Central memory CD8-positive, alpha-beta T cell (primary cell): ENCODE measurements around the gene ATXN7L1.

ENCODE experiments used
- ATAC-seq: fragments of 150-1000 bp; cut with Tn5 transposase; replicated peaks from 2 replicates; pipeline ENCODE4 v1.10.0; 2022; ENCODE audit warnings: mild to moderate bottlenecking, moderate FRiP score, moderate number of reproducible peaks; ENCODE audit not compliant: poor library complexity, severe bottlenecking; ENCODE audit errors: extremely low read depth
- DNase-seq, 2 donors: peaks; one replicate each; pipeline ENCODE4 v3.0.0; 2021; ENCODE audit warnings: low spot score in 2 of 2
- H3K27ac Mint-ChIP-seq: one replicate; pipeline ENCODE4 v1.8.0; 2022; ENCODE audit warnings: low read depth, mild to moderate bottlenecking, moderate library complexity, mixed read lengths
- H3K27me3 Mint-ChIP-seq: one replicate; pipeline ENCODE4 v1.8.0; 2022; ENCODE audit warnings: mixed read lengths
- H3K36me3 Mint-ChIP-seq: one replicate; pipeline ENCODE4 v1.8.0; 2022; ENCODE audit warnings: mild to moderate bottlenecking, moderate library complexity, mixed read lengths; ENCODE audit not compliant: insufficient read depth
- H3K4me1 Mint-ChIP-seq: one replicate; pipeline ENCODE4 v1.8.0; 2022; ENCODE audit warnings: mixed read lengths
- H3K4me3 Mint-ChIP-seq: one replicate; pipeline ENCODE4 v1.8.0; 2022; ENCODE audit warnings: mild to moderate bottlenecking, moderate library complexity, mixed read lengths
- H3K9me3 Mint-ChIP-seq: one replicate; pipeline ENCODE4 v1.8.0; 2022; ENCODE audit warnings: mixed read lengths

ATXN7L1 gene

DNA sequence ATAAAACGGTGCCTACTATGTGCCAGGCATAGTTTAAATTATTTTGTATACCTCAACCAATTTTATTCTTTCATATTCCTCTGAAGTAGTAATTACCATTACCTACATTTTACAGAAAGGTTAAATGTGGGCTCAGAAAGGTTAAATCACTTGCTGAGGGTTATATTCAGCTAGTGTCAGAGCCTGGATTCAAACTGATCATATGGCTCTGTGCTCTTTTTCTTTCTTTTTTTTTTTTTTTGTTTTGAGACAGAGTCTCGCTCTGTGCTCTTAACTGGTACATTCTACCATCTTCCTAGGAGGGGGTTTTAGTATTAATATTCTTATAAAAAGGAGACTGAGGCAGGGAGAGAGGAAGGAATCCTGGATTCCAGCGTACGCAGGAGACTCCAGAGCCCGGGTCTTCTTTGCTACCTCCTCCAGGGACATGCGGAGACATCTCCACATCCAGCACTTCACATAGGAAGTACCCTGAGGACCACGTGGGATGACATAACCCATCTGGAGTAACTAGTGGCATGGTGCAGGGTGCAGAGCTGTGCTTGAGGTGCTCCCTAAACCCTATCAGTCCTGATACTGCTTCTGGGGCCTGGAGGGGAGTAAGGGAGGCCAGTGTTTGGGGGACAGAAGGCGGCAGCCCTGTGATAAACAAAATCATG lies 29.6 kb upstream of the ATXN7L1 start:
- Mint-ChIP-seq H3K9me3 (peaks cover 5% of the 10 kb centered on the region), H3K4me3 (no peak overlapping the region), H3K4me1 (peaks cover 13% of the 10 kb centered on the region), H3K36me3 (peaks cover 3% of the 10 kb centered on the region), H3K27me3 (no peaks in the 10 kb centered on the region), H3K27ac (no peak overlapping the region)
- ATAC-seq (no peak), DNase-seq (no peak)

DNA sequence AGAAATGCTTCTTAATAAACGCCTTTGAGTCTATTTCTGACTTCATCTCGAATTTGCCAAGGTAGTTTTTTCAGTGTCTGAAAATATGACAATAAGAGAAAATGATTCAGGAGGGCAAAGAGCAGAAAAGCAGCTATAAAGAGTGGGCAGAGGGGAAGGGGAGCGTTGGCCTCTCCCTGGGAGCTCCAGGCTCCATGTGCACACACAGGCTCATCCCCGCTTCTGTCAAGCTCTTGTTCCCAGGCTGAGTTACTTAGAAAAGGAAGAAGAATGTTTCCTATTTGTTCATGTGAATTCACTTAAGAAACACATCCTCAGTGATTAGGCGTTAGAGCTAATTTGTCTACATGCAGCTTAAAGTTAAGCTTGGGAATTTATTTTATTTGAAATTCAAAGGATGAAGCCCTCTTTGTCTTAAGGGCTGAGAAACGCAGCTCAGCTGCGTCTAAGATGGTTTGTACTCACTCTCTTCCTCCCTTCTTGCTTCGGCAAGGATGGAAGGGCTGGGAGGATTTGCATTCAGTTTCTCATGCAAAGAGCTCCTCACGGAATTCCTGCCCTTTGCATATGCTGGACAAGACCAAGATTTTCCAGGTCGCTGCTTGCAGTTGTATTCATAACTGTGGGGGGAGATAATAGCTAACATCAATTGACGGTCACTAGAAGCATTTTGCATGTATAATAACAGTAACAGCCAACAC lies 29.0 kb upstream of the ATXN7L1 start:
- DNase-seq, result no peak
- Mint-ChIP-seq H3K4me3 (no peak overlapping the region), H3K27ac (no peak overlapping the region), H3K27me3 (no peaks in the 10 kb centered on the region), H3K9me3 (peaks cover 5% of the 10 kb centered on the region), H3K4me1 (peaks cover 13% of the 10 kb centered on the region), H3K36me3 (peaks cover 3% of the 10 kb centered on the region)
- ATAC-seq, result no peak

DNA sequence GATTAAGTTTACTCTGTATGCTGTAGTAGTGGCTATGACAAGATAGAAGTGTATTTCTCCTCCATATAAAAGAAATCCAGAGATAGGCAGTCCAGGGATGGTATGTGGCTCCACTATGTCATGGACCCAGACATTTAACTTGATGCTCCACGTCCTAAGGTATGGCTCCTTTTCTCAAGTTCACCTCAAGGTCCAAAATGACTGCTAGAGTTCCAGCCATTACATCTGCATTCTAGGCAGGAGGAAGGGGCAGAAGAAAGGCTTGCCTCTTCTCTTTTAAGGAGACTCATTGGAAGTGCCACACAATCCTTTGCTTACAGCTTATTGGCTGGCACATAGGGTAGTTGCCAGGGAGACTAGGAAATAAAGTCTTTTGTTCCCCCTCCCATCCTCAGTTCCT lies 27.7 kb upstream of the ATXN7L1 start:
- Mint-ChIP-seq H3K4me3 (no peak overlapping the region), H3K4me1 (peaks cover 4% of the 10 kb centered on the region), H3K27ac (no peak overlapping the region), H3K27me3 (no peaks in the 10 kb centered on the region), H3K9me3 (no peaks in the 10 kb centered on the region), H3K36me3 (no peaks in the 10 kb centered on the region)
- ATAC-seq (no peak), DNase-seq (no peak)

DNA sequence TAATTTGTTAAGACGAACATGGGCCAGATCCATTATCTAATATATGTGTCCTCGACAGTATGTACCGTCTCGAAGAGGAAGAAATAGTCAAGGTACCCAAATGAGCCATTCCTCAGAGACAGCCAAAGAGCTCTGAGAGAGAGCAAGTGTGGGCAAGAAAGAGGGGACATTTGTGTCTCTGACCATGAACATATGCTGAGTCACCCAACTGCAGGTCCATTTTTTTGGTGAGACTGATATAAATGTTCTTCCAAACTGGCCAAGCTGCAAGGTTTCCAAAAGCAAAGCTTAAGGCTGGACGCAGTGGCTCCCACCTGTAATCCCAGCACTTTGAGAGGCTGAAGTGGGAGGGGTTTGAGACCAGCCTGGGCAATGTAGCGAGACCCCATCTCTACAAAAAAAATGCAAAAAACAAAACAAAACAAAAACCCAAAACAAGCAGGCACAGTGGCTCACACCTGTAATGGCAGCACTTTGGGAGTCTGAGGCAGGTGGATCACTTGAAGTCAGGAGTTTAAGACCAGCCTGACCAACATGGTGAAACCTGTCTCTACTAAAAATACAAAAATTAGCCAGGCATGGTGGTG lies 26.0 kb upstream of the ATXN7L1 start:
- Mint-ChIP-seq H3K9me3 (no peaks in the 10 kb centered on the region), H3K27me3 (no peaks in the 10 kb centered on the region), H3K4me3 (no peak overlapping the region), H3K36me3 (no peaks in the 10 kb centered on the region), H3K4me1 (peaks cover 10% of the 10 kb centered on the region), H3K27ac (no peak overlapping the region)
- no peak for DNase-seq
- no peak for ATAC-seq

DNA sequence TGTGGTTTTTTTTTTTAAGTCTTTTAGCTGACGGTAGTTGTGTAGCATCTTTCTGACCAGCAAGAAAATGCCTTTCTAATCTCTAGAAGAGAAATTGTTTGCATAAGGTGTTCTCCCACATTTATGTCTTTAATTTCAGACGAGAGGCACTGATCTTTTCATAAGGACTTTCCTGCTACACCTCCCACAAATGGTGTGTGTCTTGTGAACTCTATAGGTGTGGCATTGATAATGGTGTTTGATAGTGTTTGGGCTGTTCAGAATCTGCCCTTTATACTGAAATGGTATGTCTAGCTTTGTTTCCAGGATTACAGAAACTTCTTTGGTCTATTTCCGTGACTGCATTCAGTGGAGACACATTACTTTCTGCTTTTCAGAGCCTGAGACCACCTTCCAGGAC lies 21.6 kb upstream of the ATXN7L1 start:
- no peak for ATAC-seq
- no peaks in the 10 kb centered on the region for H3K9me3 Mint-ChIP-seq
- H3K27ac Mint-ChIP-seq, result no peak overlapping the region
- H3K36me3 Mint-ChIP-seq, result peaks cover 2% of the 10 kb centered on the region
- H3K27me3 Mint-ChIP-seq, result no peaks in the 10 kb centered on the region
- peaks cover 37% of the 10 kb centered on the region for H3K4me1 Mint-ChIP-seq
- H3K4me3 Mint-ChIP-seq, result no peak overlapping the region
- no peak for DNase-seq

DNA sequence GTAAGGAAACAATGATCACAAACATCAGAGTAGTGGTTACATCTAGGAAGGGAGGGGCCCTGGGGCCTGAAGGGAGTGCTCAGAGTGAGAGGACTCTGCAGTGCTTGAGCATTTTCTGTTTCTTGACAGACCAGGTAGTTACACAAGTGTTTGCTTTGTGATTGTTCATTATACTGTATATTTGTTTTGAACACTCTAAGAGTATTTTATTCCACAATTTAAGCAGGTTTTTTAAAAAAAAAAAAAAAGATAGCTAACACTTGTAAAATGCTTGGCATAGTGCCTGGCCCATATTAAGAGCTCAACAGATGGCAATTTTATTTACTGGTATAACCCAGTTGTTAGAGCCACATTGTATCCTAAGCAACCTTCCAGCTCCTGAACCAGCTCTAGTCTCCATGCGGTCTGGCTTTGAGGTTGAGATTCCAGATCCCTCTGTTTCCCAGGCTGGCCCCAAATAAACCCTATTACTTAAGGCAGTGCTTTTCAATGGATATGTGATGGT lies 20.1 kb upstream of the ATXN7L1 start:
- H3K27ac Mint-ChIP-seq, result no peak overlapping the region

DNA sequence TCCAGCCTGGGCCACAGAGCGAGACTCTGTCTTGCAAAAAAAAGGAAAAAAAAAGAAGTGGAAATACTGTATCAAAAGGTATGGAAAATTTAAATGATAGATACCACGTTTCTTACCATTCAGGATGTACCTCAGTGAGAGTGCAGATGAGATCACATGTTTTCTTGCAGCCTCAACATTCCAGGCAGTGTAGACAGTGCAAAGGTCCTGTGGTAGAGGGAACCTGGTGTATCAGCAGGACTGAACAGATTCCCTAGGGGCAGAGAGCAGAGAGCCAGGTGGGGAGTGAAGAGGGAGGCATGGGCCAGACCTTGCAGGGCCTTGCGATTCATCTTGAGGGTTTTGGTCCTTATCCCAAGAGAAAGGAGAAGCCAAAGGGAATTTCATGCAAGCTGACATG lies 17.7 kb upstream of the ATXN7L1 start:
- H3K4me3 Mint-ChIP-seq, result no peak overlapping the region
- H3K27me3 Mint-ChIP-seq, result no peaks in the 10 kb centered on the region
- H3K4me1 Mint-ChIP-seq, result peaks cover 65% of the 10 kb centered on the region
- no peak overlapping the region for H3K27ac Mint-ChIP-seq
- DNase-seq, result no peak
- H3K36me3 Mint-ChIP-seq, result peaks cover 2% of the 10 kb centered on the region
- ATAC-seq, result no peak
- no peaks in the 10 kb centered on the region for H3K9me3 Mint-ChIP-seq

More for the DNA sequence above, 20.1 kb upstream of the ATXN7L1 start:
- ATAC-seq (peak; percentile 49), DNase-seq (no peak)
- Mint-ChIP-seq H3K36me3 (peaks cover 2% of the 10 kb centered on the region), H3K4me1 (peaks cover 48% of the 10 kb centered on the region), H3K27me3 (no peaks in the 10 kb centered on the region), H3K9me3 (no peaks in the 10 kb centered on the region), H3K4me3 (no peak overlapping the region)

DNA sequence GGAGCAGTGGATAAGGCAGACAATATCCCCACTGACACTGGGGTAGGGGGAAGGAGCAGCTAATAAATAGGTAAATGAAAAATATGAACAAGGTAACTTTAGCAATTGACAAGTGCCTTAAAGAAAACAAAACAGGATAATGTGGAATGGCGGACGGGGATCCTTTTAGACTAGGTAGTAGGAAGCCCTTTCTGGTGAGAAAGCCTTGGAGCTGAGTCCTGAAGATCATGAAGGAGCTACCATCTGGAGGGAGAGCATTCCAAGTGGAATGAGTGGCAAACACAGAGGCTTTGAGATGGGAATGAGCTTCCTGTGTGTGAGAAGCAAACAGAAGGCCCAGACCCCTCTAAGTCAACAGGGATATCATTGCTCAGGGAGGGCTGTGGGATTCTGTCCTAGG lies 16.0 kb upstream of the ATXN7L1 start:
- Mint-ChIP-seq H3K36me3 (peaks cover 2% of the 10 kb centered on the region), H3K9me3 (no peaks in the 10 kb centered on the region), H3K27me3 (no peaks in the 10 kb centered on the region), H3K27ac (no peak overlapping the region), H3K4me1 (peaks cover 59% of the 10 kb centered on the region), H3K4me3 (no peak overlapping the region)
- DNase-seq (no peak), ATAC-seq (no peak)

DNA sequence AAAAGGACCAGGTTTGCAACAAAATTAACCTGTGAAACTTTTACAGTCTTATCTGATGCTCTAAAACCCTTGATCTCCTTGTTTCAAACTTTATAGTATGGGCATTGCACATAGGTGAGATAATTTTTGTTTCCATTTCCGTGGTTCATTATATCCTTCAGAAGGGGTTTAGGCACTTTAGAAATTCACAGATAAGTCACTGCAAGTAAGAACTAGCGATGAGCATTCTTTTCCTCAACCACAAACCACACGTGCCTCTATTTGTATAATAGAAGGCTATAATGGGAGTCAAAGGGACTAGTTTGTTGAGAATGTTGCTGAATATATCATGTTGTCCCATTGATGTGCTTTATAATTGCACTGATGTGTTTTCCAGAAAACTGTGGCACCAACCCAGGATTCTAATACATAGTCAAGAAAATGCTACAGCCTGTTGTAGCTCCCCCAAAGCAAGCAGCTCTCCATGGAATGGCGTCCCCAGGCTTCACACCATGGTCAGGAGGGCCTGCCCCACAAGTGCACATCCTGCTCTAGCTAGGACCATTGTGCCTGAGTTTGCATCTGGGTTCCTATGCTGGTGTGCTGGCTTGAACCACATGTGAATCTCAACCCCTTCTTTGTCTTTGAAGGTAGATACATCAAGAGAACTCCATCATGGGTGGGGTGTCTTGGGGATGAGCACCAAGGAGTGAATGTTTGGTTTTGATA lies 14.0 kb upstream of the ATXN7L1 start:
- peak; percentile 62 for ATAC-seq
- Mint-ChIP-seq H3K36me3 (peaks cover 2% of the 10 kb centered on the region), H3K4me1 (peaks cover 60% of the 10 kb centered on the region), H3K27me3 (no peaks in the 10 kb centered on the region), H3K9me3 (no peaks in the 10 kb centered on the region), H3K4me3 (peak overlapping the region; percentile 23), H3K27ac (peak overlapping the region; percentile 24)
- no peak for DNase-seq

DNA sequence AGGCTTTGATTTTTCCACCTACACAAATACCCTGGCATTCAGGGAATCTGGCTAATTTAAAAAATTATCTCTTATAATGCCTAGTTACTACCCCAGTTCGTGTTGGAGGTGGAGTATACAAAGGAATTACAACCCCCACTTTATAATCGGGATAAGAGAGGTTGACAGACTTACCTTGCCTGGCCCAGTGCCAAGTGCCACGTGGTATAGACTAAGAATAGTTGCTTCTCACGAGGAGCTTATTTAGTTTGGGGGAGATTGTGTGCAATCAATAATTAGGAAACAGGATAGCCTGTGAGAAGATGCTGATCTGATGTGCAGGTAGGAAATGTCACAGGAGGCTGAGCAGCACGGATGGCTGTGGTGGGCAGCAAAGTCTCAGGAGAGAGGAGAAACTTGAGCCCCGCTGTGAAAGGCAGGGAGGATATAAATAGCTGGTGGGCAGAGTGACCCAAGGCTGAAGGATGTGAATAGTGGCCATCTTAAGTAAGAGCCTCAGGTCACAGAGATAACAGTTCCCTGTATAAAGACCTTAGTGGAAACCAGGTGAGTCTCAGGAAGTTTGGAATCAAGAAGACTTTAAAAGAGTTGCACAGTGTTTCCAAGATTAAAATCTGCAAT lies 11.3 kb upstream of the ATXN7L1 start:
- Mint-ChIP-seq H3K9me3 (no peaks in the 10 kb centered on the region), H3K27me3 (no peaks in the 10 kb centered on the region), H3K4me1 (peaks cover 60% of the 10 kb centered on the region), H3K27ac (no peak overlapping the region), H3K4me3 (no peak overlapping the region), H3K36me3 (peaks cover 1% of the 10 kb centered on the region)
- DNase-seq (no peak), ATAC-seq (no peak)

DNA sequence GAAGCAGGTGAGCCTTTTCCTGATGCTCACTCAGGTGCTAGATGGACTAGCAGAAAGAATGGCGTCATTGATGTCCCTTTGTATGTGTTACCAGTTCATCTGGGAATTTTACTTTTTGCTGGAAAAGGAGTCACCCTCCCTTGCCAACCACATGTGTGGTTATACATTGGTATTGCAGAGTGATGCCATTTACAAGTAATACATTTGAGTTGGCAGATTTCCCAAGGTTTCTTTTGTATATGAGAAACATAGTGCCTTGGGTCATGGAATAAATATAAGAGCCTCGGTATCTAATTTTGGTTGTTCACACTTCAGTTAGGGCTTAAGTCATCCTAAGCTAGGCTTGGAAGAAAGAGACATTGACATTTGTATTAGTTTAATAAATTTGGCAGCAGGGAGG lies 10.4 kb upstream of the ATXN7L1 start:
- Mint-ChIP-seq H3K27ac (no peak overlapping the region), H3K36me3 (peaks cover 1% of the 10 kb centered on the region), H3K4me3 (no peak overlapping the region), H3K27me3 (no peaks in the 10 kb centered on the region), H3K9me3 (no peaks in the 10 kb centered on the region), H3K4me1 (peaks cover 57% of the 10 kb centered on the region)
- no peak for DNase-seq
- ATAC-seq, result no peak

DNA sequence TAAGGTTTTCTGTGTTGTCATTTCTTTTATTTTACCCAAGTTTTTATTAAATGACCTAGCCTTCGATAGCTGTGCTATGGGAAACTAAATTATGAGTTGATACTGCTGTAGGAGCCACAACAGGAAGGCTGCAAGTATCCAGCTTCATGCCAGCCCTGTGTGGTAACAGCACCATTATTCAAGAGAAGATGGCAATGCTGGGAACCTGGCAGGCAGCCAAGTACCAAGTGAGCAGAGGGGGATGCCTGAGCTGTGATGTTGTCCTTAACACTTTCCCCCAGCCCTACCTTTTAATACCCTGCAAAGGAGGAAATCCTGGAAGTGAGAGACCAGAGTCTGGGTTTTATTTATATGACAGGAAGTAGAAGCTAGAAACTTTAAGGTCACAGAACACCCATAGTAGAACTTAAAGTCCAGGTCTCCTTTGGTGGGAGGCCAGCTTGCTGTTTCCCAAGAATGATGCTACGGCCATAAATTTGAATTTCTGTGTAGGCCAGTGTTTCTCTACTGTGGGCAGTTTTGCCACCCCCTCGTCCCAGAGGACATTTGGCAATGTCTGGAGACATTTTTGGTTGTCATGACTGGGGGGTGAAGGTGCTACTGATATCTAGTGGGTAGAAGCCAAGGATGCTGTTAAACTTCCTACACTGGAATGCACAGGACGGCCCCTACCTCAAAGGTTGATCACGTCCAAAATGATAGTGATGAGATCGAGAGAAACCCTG lies 9.2 kb upstream of the ATXN7L1 start:
- Mint-ChIP-seq H3K27ac (peak overlapping the region; percentile 38), H3K36me3 (peaks cover 1% of the 10 kb centered on the region), H3K4me3 (no peak overlapping the region), H3K9me3 (no peaks in the 10 kb centered on the region), H3K4me1 (peaks cover 60% of the 10 kb centered on the region), H3K27me3 (no peaks in the 10 kb centered on the region)
- ATAC-seq (no peak), DNase-seq (no peak)
